ENCODE results near the gene ZNF438.
"Not testable (repeated sequence)": the region's sequence is repeated elsewhere in the genome, so short reads cannot be mapped to it uniquely, and the experiment has no call there.

The ZNF438 gene

DNA sequence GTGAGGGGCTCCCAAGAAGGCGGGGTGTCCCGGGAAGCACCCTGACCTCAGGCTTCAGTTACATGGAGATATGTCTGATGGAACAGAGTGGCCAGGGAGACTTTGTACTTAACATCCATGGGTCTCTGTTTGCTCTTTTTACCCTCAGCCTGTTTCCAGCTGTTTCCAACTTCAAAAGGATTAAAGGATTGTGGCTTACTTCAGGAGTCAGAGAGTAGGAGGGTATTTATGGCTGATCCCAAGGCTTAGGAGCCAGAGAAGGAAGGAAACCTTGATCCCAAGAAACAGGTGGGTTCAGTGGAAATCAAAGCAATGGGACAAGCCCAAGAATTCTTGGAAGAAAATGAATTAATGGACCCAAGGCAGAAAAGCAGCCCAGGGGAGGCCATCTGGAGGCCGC, 37.7 kb upstream of the ZNF438 start:
- H3K9me3 ChIP-seq: no peaks in the 10 kb centered on the region
- no peaks in the 10 kb centered on the region for H3K4me1 ChIP-seq
- no peaks in the 10 kb centered on the region for H3K36me3 ChIP-seq
- DNase-seq: no peak
- no peak overlapping the region for H3K4me3 ChIP-seq (ENCODE audit: low read depth, low read length)
- H3K27me3 ChIP-seq: no peaks in the 10 kb centered on the region
- TF ChIP-seq, protein P1, sequence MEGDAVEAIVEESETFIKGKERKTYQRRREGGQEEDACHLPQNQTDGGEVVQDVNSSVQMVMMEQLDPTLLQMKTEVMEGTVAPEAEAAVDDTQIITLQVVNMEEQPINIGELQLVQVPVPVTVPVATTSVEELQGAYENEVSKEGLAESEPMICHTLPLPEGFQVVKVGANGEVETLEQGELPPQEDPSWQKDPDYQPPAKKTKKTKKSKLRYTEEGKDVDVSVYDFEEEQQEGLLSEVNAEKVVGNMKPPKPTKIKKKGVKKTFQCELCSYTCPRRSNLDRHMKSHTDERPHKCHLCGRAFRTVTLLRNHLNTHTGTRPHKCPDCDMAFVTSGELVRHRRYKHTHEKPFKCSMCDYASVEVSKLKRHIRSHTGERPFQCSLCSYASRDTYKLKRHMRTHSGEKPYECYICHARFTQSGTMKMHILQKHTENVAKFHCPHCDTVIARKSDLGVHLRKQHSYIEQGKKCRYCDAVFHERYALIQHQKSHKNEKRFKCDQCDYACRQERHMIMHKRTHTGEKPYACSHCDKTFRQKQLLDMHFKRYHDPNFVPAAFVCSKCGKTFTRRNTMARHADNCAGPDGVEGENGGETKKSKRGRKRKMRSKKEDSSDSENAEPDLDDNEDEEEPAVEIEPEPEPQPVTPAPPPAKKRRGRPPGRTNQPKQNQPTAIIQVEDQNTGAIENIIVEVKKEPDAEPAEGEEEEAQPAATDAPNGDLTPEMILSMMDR (IDR thresholded peaks at IDR 0.05; ENCODE audit: low read depth, low read length): no peak

DNA sequence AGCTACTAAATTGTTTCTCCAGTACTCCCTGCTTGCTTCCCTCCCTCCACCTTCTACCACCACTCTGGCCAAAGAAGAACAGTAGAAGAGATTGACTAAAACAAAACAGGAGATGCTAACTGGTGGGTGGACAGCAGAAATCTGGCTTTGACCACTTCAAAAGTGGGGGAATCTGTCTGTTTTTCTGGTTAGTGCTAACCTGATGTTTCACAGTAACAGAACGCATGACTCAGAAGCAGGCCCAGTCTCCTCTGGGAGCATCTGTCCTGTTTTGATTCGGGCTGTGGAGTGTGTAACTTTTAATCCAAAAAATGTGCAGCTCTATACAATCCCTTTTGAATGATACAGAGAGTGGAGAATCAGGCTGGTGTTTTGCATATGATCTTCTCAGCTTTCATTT, 32.7 kb upstream of the ZNF438 start:
- Histone ChIP-seq H3K36me3 (no peaks in the 10 kb centered on the region), H3K4me3 (ENCODE audit: low read depth, low read length) (no peak overlapping the region), H3K27me3 (no peaks in the 10 kb centered on the region), H3K9me3 (no peaks in the 10 kb centered on the region), H3K4me1 (no peaks in the 10 kb centered on the region)
- DNase-seq: peak; percentile 13
- TF ChIP-seq, protein P1 (IDR thresholded peaks at IDR 0.05; ENCODE audit: low read depth, low read length): no peak

DNA sequence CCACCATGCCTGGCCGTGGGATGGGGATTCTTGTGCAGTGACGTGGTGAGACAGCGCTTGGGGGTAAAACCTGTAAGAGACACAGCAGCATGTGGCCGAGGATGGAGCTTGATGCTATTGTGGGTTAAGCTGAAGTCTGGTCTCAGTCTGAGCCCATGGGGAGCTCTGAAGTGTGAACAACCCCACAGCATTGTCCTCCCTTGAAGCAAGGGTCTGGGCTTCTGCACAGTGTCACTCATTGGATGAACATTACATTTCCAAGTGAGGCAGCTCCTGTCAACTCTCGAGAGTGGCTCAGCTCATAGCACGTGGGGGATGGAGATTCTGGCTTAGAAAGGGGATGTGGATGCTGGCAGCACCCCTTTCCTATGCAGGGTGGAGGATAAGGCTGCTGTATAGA, 32.2 kb upstream of the ZNF438 start:
- H3K9me3 ChIP-seq: no peaks in the 10 kb centered on the region
- no peak overlapping the region for H3K4me3 ChIP-seq (ENCODE audit: low read depth, low read length)
- no peak for DNase-seq
- no peaks in the 10 kb centered on the region for H3K27me3 ChIP-seq
- no peaks in the 10 kb centered on the region for H3K36me3 ChIP-seq
- no peaks in the 10 kb centered on the region for H3K4me1 ChIP-seq
- TF ChIP-seq, protein P1 (IDR thresholded peaks at IDR 0.05; ENCODE audit: low read depth, low read length): no peak

DNA sequence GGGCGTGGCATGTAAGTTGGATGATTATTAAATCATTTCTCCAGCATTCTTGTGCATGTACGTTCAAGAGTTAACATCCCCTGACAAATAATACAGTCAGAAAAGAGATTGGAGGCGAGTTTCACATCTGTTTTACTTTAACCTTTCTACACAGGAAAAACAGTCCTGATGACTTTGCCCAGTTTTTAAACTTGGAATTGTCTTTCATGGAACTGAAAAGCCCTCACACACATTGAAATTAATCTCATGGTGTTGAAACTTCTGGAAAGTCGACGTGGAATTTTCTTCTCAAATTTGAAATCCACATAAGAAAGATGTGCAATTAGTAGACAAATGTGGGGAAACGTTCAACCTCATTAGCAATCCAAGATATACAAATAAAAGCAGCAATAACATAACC, 31.2 kb upstream of the ZNF438 start:
- DNase-seq: no peak
- Histone ChIP-seq H3K4me1 (no peaks in the 10 kb centered on the region), H3K36me3 (no peaks in the 10 kb centered on the region), H3K9me3 (no peaks in the 10 kb centered on the region), H3K27me3 (no peaks in the 10 kb centered on the region), H3K4me3 (ENCODE audit: low read depth, low read length) (no peak overlapping the region)
- TF ChIP-seq, protein P1 (IDR thresholded peaks at IDR 0.05; ENCODE audit: low read depth, low read length): no peak

DNA sequence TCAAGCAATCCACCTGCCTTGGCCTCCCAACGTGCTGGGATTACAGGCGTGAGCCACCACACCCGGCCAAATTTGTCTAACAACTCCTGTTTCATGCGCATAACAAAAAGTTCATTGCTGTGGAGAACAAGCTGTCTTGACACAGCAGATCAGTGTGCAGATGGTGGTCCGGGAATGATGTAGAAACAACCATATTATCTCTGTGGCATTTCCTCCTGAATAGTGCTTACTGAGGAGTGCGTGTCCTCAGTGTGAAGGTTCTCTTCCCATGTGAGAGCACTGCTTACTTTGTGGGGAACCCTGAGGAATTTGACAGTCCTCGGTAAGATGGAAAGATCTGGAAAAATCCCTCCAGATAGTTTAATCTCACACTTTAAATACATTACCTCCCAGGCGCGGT, 30.3 kb upstream of the ZNF438 start:
- Histone ChIP-seq H3K9me3 (no peaks in the 10 kb centered on the region), H3K36me3 (no peaks in the 10 kb centered on the region), H3K4me3 (ENCODE audit: low read depth, low read length) (no peak overlapping the region), H3K27me3 (no peaks in the 10 kb centered on the region), H3K4me1 (no peaks in the 10 kb centered on the region)
- DNase-seq: no peak
- TF ChIP-seq, protein P1 (IDR thresholded peaks at IDR 0.05; ENCODE audit: low read depth, low read length): no peak

DNA sequence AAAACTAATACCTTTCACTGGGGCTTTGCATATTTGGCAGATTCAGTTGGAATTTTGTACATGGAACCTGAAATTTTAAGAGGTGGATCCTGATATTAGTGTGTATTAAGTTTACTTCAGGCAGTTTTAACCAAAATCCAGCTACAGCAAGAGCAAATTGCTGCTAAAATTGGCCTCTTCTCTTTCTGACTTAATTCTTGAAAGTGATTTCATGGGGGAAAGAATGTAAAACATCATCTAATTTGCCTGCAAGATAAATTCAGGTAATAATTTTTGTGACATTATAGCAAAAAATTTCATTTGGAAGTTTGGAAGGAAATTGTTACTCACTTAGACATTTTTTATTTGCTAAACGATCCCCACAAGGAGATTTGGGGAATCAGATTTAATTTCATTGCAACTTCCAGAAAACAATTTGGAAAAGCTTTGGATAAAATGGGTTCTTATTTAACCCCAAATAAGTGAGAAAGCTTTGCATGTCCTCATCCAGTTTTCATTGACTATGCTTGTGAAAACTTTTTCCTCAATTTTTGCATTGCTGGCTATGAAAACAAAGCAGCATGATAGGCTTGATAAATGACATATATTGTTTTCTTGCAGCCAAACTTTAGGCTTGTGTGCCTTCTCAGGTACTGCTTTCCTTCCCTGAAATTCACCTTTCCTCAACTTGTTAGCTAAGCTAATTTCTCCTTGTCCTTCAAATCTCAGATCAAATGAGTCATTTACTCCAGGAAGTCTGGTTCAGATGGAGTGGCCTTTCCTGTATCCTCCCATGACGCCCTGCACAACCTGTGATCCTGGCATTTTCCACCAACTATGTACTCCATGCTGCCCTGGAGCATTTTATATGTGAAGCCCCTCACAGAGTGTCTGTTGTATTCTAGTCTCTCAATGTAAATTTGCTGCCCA, 27.4 kb upstream of the ZNF438 start:
- Histone ChIP-seq H3K9me3 (no peaks in the 10 kb centered on the region), H3K4me3 (ENCODE audit: low read depth, low read length) (no peak overlapping the region), H3K36me3 (no peaks in the 10 kb centered on the region), H3K4me1 (no peaks in the 10 kb centered on the region), H3K27me3 (no peaks in the 10 kb centered on the region)
- DNase-seq: no peak
- TF ChIP-seq, protein P1 (IDR thresholded peaks at IDR 0.05; ENCODE audit: low read depth, low read length): no peak

DNA sequence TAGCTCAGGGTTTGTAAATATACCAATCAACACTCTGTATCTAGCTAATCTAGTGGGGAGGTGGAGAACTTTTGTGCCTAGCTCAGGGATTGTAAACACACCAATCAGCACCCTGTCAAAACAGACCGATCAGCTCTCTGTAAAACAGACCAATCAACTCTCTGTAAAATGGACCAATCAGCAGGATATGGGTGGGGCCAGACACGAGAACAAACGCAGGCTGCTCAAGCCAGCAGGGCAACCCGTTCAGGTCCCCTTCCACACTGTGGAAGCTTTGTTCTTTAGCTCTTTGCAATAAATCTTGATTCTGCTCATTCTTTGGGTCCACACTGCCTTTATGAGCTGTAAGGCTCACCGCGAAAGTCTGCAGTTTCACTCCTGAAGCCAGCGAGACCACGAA, 25.0 kb upstream of the ZNF438 start:
- H3K4me1 ChIP-seq; DNase-seq; H3K4me3 ChIP-seq (ENCODE audit: low read depth, low read length); H3K27me3 ChIP-seq; H3K36me3 ChIP-seq; H3K9me3 ChIP-seq: not testable (repeated sequence)

Data from BE2C (cell line).